H1 (cell line): Measurements from ENCODE around the gene CFAP61. TPM values are rescaled to one million over a fixed set of nuclear protein-coding genes. Genes with fewer than 3 reads are reported as not detected.

Source experiments
- CTCF ChIA-PET: fragments of 300-600 bp; sonication (Branson Sonifier 250); formaldehyde crosslinking; loops from one replicate; lab custom pipeline; 2021; ENCODE audit not compliant: partially characterized antibody; lab: Charles Lee
- POLR2A ChIA-PET: fragments of 300-600 bp; sonication (Branson Sonifier 250); formaldehyde crosslinking; loops from one replicate; lab custom pipeline; 2021; ENCODE audit warnings: inconsistent platforms; ENCODE audit not compliant: partially characterized antibody; lab: Charles Lee
- DNase-seq, 2 experiments: peaks; one replicate each; pipeline versions ENCODE4 v3.0.0 to v3.0.0-alpha.2; 2010 to 2022; ENCODE audit warnings: low spot score in 2 of 2, low read depth in 1 of 2, mixed read lengths in 1 of 2
- FAIRE-seq: peaks from 2 replicates; lab custom pipeline; 2011; peaks lifted over from hg19 to GRCh38; lab: Jason Lieb, UNC
- H2AFZ ChIP-seq: 2 replicates; pipeline ENCODE4 v1.8.1; 2012; ENCODE audit warnings: low read length, inconsistent platforms
- H2AK5ac ChIP-seq: 2 replicates; pipeline ENCODE4 v1.6.1; 2013; ENCODE audit warnings: low read depth, low read length
- H2BK120ac ChIP-seq: replicated peaks from 2 replicates; pipeline ENCODE3; 2013; ENCODE audit warnings: low read depth, low read length, inconsistent platforms
- H2BK12ac ChIP-seq: 2 replicates; pipeline ENCODE4 v1.6.1; 2013; ENCODE audit warnings: low read depth, low read length
- H2BK15ac ChIP-seq: 2 replicates; pipeline ENCODE4 v1.6.1; 2013; ENCODE audit warnings: low read length
- H2BK20ac ChIP-seq: 2 replicates; pipeline ENCODE4 v1.6.1; 2013; ENCODE audit warnings: low read length
- H2BK5ac ChIP-seq: 2 replicates; pipeline ENCODE4 v1.6.1; 2013; ENCODE audit warnings: low read depth, low read length
- H3K14ac ChIP-seq: 2 replicates; pipeline ENCODE4 v1.6.1; 2013; ENCODE audit warnings: inconsistent platforms; ENCODE audit not compliant: insufficient read length
- H3K18ac ChIP-seq: 2 replicates; pipeline ENCODE4 v1.6.1; 2013; ENCODE audit warnings: low read length; ENCODE audit errors: extremely low read depth
- H3K23ac ChIP-seq: 2 replicates; pipeline ENCODE4 v1.6.1; 2013; ENCODE audit warnings: inconsistent platforms; ENCODE audit not compliant: insufficient read length
- H3K23me2 ChIP-seq: 2 replicates; pipeline ENCODE4 v1.6.1; 2013; ENCODE audit warnings: low read depth, low read length
- H3K27ac ChIP-seq: 2 replicates; pipeline ENCODE4 v1.6.1; 2011; ENCODE audit warnings: low read depth, low read length, inconsistent platforms
- H3K27me3 ChIP-seq, 4 experiments: replicated peaks in 1 of 4; 1 replicate in 1 of 4; 2 replicates in 3 of 4; pipeline versions ENCODE4 v1.6.1 to v1.8.1; 2011 to 2013; ENCODE audit warnings: low read length in 3 of 4, mild to moderate bottlenecking in 3 of 4, inconsistent platforms in 2 of 4, mixed read lengths in 2 of 4, moderate library complexity in 1 of 4; ENCODE audit not compliant: control insufficient read depth in 3 of 4, insufficient read depth in 3 of 4; ENCODE audit errors: extremely low read depth in 1 of 4
- H3K36me3 ChIP-seq, 4 experiments: 2 replicates each; pipeline versions ENCODE4 v1.6.1 to v1.8.1; 2011 to 2013; ENCODE audit warnings: mild to moderate bottlenecking in 4 of 4, low read length in 3 of 4, moderate library complexity in 2 of 4, control low read depth in 1 of 4, inconsistent platforms in 1 of 4; ENCODE audit not compliant: insufficient read depth in 4 of 4, control insufficient read depth in 2 of 4
- H3K4ac ChIP-seq: replicated peaks from 2 replicates; pipeline ENCODE3; 2013; ENCODE audit warnings: low read length, low read depth, mixed read lengths, inconsistent platforms; ENCODE audit not compliant: insufficient read length
- H3K4me1 ChIP-seq, 4 experiments: replicated peaks in 1 of 4; 1 replicate in 1 of 4; 2 replicates in 3 of 4; pipeline versions ENCODE4 v1.6.1 to v1.8.1; 2011 to 2013; ENCODE audit warnings: low read length in 3 of 4, inconsistent platforms in 2 of 4, mixed read lengths in 1 of 4; ENCODE audit not compliant: insufficient read depth in 4 of 4, control insufficient read depth in 3 of 4
- H3K4me2 ChIP-seq, 2 experiments: 2 replicates each; pipeline versions ENCODE4 v1.6.1 to v1.8.1; 2011 to 2013; ENCODE audit warnings: low read depth in 2 of 2, low read length in 2 of 2, control low read depth in 1 of 2, inconsistent platforms in 1 of 2, mild to moderate bottlenecking in 1 of 2; ENCODE audit not compliant: insufficient read depth in 1 of 2
- H3K4me3 ChIP-seq, 4 experiments: fragments of 200-600, 300-600 bp in 1 of 4; sonication (generic), shearing (Covaris generic), sonication (Bioruptor Twin) in 1 of 4; 2 replicates each; pipeline versions ENCODE4 v1.5.1 to v1.8.1; 2011 to 2016; ENCODE audit warnings: low read length in 4 of 4, low read depth in 3 of 4, control low read depth in 2 of 4, inconsistent platforms in 2 of 4, mild to moderate bottlenecking in 2 of 4, mixed read lengths in 1 of 4, moderate library complexity in 1 of 4; ENCODE audit not compliant: insufficient read depth in 2 of 4; ENCODE audit errors: extremely low read depth in 1 of 4
- H3K56ac ChIP-seq: replicated peaks from 2 replicates; pipeline ENCODE3; 2013; ENCODE audit warnings: low read depth, mild to moderate bottlenecking, mixed read lengths, low read length, inconsistent platforms; ENCODE audit not compliant: insufficient read length
- H3K79me1 ChIP-seq: 2 replicates; pipeline ENCODE4 v1.6.1; 2013; ENCODE audit warnings: low read depth, low read length, control low read depth
- H3K79me2 ChIP-seq, 2 experiments: 2 replicates each; pipeline versions ENCODE4 v1.6.1 to v1.8.1; 2012 to 2013; ENCODE audit warnings: low read length in 2 of 2, mild to moderate bottlenecking in 2 of 2, inconsistent platforms in 1 of 2; ENCODE audit not compliant: insufficient read depth in 2 of 2, control insufficient read depth in 1 of 2
- H3K9ac ChIP-seq, 4 experiments: replicated peaks in 1 of 4; 1 replicate in 1 of 4; 2 replicates in 3 of 4; pipeline versions ENCODE4 v1.6.1 to v1.8.1; 2011 to 2013; ENCODE audit warnings: low read depth in 3 of 4, low read length in 3 of 4, control low read depth in 2 of 4, mild to moderate bottlenecking in 2 of 4, moderate library complexity in 2 of 4, inconsistent platforms in 1 of 4; ENCODE audit errors: extremely low read depth in 1 of 4
- H3K9me3 ChIP-seq, 2 experiments: 2 replicates each; pipeline versions ENCODE4 v1.6.1 to v1.8.1; 2012 to 2013; ENCODE audit warnings: mild to moderate bottlenecking in 2 of 2, moderate library complexity in 2 of 2, control low read depth in 1 of 2, inconsistent platforms in 1 of 2, low read depth in 1 of 2, low read length in 1 of 2, mixed read lengths in 1 of 2; ENCODE audit not compliant: insufficient read depth in 2 of 2
- H4K20me1 ChIP-seq, 2 experiments: replicated peaks in 1 of 2; 2 replicates each; pipeline versions ENCODE3 to v1.8.1; 2011 to 2013; ENCODE audit warnings: inconsistent platforms in 2 of 2, low read length in 2 of 2, mild to moderate bottlenecking in 1 of 2; ENCODE audit not compliant: insufficient read depth in 2 of 2, control insufficient read depth in 1 of 2
- H4K5ac ChIP-seq: 2 replicates; pipeline ENCODE4 v1.6.1; 2013; ENCODE audit warnings: low read length, low read depth, mixed read lengths, inconsistent platforms; ENCODE audit not compliant: insufficient read length
- H4K8ac ChIP-seq: 2 replicates; pipeline ENCODE4 v1.8.0; 2013; ENCODE audit warnings: mild to moderate bottlenecking, moderate library complexity, low read length, inconsistent platforms; ENCODE audit not compliant: insufficient read depth; ENCODE audit errors: extremely low read depth
- H4K91ac ChIP-seq: replicated peaks from 2 replicates; pipeline ENCODE3; 2013; ENCODE audit warnings: low read length, mixed read lengths, inconsistent platforms; ENCODE audit not compliant: insufficient read length
- BCL11A ChIP-seq, 2 experiments: IDR thresholded peaks; one replicate each; pipeline ENCODE4 v1.6.1; 2011; ENCODE audit warnings: low read depth in 2 of 2, low read length in 2 of 2, mild to moderate bottlenecking in 2 of 2
- CTBP2 ChIP-seq: IDR thresholded peaks from 2 replicates; pipeline ENCODE4 v1.7.0; 2011; ENCODE audit warnings: borderline replicate concordance, mild to moderate bottlenecking, moderate library complexity, mixed read lengths, low read length; ENCODE audit not compliant: insufficient read depth, insufficient read length
- GABPA ChIP-seq: IDR thresholded peaks from 2 replicates; pipeline ENCODE4 v1.6.1; 2011; ENCODE audit warnings: mild to moderate bottlenecking, low read length, moderate library complexity, borderline replicate concordance; ENCODE audit not compliant: insufficient read depth
- JUN ChIP-seq: IDR thresholded peaks from 2 replicates; pipeline ENCODE4 v1.6.1; 2011; ENCODE audit warnings: low read depth, mild to moderate bottlenecking, improper control_type of control experiment, low read length
- KDM4A ChIP-seq: IDR thresholded peaks from one replicate; pipeline ENCODE4 v1.7.1; 2012; ENCODE audit warnings: low read depth, mild to moderate bottlenecking, moderate library complexity, low read length, inconsistent platforms; ENCODE audit not compliant: severe bottlenecking
- KDM5A ChIP-seq: fragments of 200-600 bp; IDR thresholded peaks from 2 replicates; pipeline ENCODE4 v1.7.1; 2012; ENCODE audit warnings: mild to moderate bottlenecking, low read length, inconsistent platforms, mixed read lengths
- POLR2AphosphoS5 ChIP-seq: IDR thresholded peaks from 2 replicates; pipeline ENCODE4 v1.6.1; 2011; ENCODE audit warnings: low read depth, low read length
- SIN3A ChIP-seq, 2 experiments: IDR thresholded peaks in 1 of 2; conservative IDR thresholded peaks in 1 of 2; 2 replicates each; pipeline ENCODE4 v1.6.1; 2011 to 2012; ENCODE audit warnings: low read length in 2 of 2, improper control_type of control experiment in 1 of 2, low read depth in 1 of 2, mild to moderate bottlenecking in 1 of 2
- SIRT6 ChIP-seq: IDR thresholded peaks from one replicate; pipeline ENCODE4 v1.7.1; 2012; ENCODE audit warnings: low read length, inconsistent platforms
- SUZ12 ChIP-seq: fragments of 200-600 bp; sonication (generic); IDR thresholded peaks from 2 replicates; pipeline ENCODE4 v1.6.1; 2012; ENCODE audit warnings: mild to moderate bottlenecking, inconsistent platforms, low read length, moderate library complexity, mixed read lengths
- TAF7 ChIP-seq: optimal IDR thresholded peaks from 2 replicates; pipeline ENCODE3; 2011; ENCODE audit warnings: low read depth, mild to moderate bottlenecking, inconsistent platforms, low read length, moderate library complexity, borderline replicate concordance
- USF2 ChIP-seq: IDR thresholded peaks from 2 replicates; pipeline ENCODE4 v1.6.1; 2011; ENCODE audit warnings: low read length, improper control_type of control experiment
- WGBS, 2 experiments: shearing (Covaris generic) in 1 of 2; methylation state at CpG; one replicate each; pipeline versions ENCODE4 v1.1.6 to v1.1.7; 2013 to 2015; ENCODE audit warnings: low lambda C conversion rate in 2 of 2, mixed read lengths in 2 of 2, inconsistent platforms in 1 of 2, low coverage in 1 of 2, missing lambda C conversion rate in 1 of 2; ENCODE audit not compliant: insufficient replicate concordance in 2 of 2, insufficient coverage in 1 of 2, insufficient read length in 1 of 2; ENCODE audit errors: extremely low coverage in 1 of 2, missing lambda C conversion rate in 1 of 2; 5-methylcytosine and 5-hydroxymethylcytosine counted together
- polyA plus RNA-seq, 7 experiments: library from polyadenylated mRNA; depleted of rRNA in 3 of 7; stranded (reverse) in 5 of 7; unstranded in 2 of 7; fragments of >200 nt in 5 of 7; fragments of 200-250 nt in 2 of 7; gene quantifications; 1 replicate in 5 of 7; 2 replicates in 1 of 7; 4 replicates in 1 of 7; pipeline versions ENCODE4 v1.2.1 to v1.2.3, GENCODE V29; 2011 to 2013; ENCODE audit warnings: missing spikeins in 2 of 7, mixed read lengths in 2 of 7
- total RNA-seq: library from RNA; stranded (reverse); fragmentation: NEBNext Ultra II Directional; extraction: Animal tissue kit (Norgen Biotek cat#: 25700); gene quantifications from 2 replicates; pipeline ENCODE4 v1.2.1, GENCODE V29; 2021

Gene CFAP61
- total and polyA plus RNA-seq, 2 of the 8 experiments (the other 6 are each of a cell fraction or from before 2014, with no cell fraction given), result 0.29 to 0.61 TPM

DNA sequence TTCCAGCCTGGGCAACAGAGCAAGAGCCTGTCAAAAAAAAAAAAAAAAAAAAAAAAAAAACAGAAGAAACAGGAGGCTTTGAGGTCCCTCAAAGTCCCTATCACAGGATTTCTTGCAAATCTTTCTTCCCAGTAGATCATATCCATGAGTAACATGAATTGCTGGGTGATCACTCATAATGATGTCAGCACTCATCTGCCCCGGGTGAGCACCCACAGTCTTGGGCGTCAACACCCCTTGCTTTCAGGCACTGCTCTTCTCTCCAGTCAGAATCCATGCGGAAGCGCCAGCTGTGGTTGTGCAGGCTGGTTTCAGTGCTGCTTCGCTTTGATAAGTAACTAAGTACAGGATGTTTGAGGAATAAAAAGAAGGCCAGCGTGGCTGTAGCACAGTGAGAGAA is 275.4 kb downstream of the CFAP61 start:
- Histone ChIP-seq H4K5ac (no peak overlapping the region), H2BK20ac (no peak overlapping the region), H2AFZ (no peak overlapping the region), H2BK5ac (no peak overlapping the region), H3K36me3 (no peaks in the 10 kb centered on the region), H2BK12ac (no peak overlapping the region), H3K4me3 (no peak overlapping the region), H2BK15ac (no peak overlapping the region), H4K8ac (no peak overlapping the region), H3K27ac (no peak overlapping the region), H3K9me3 (no peaks in the 10 kb centered on the region), H3K79me2 (no peaks in the 10 kb centered on the region), H4K91ac (no peak overlapping the region), H3K23ac (no peak overlapping the region), H2AK5ac (no peak overlapping the region), H3K23me2 (no peaks in the 10 kb centered on the region), H3K79me1 (no peaks in the 10 kb centered on the region), H3K27me3 (no peaks in the 10 kb centered on the region), H2BK120ac (no peak overlapping the region), H3K9ac (no peak overlapping the region), H3K18ac (no peak overlapping the region), H3K4ac (no peak overlapping the region), H3K14ac (no peak overlapping the region), H3K4me1 (no peaks in the 10 kb centered on the region), H3K56ac (no peak overlapping the region), H4K20me1 (no peaks in the 10 kb centered on the region), H3K4me2 (no peak overlapping the region)
- CTCF ChIA-PET, result interaction anchor here (0.7 to 1.1 kb wide), 2 partner anchors 14 to 114 kb away, joined by 3 read pairs; no protein-coding TSS in a partner anchor
- FAIRE-seq (no peak), DNase-seq (no peak)
- POLR2A ChIA-PET, result no interaction called here
- 90% methylated on average over 6 of the region's 6 CpGs; no CpG with 5 or more reads in 1 of the 2 experiments for WGBS, 2 experiments
- no peak for TF ChIP-seq SUZ12
- TF ChIP-seq USF2, result no peak
- no peak for TF ChIP-seq JUN
- TF ChIP-seq KDM5A, result no peak
- TF ChIP-seq TAF7, result no peak
- TF ChIP-seq SIRT6, result no peak
- TF ChIP-seq POLR2AphosphoS5, result no peak
- TF ChIP-seq CTBP2, result no peak
- no peak for TF ChIP-seq BCL11A (IDR thresholded peaks at IDR 0.05; ENCODE audit: low read depth in 2 of 2, low read length in 2 of 2)
- TF ChIP-seq SIN3A (conservative IDR thresholded peaks at IDR 0.05 in 1 of 2, IDR thresholded peaks at IDR 0.05 in 1 of 2; ENCODE audit: low read depth in 1 of 2, low read length in 2 of 2), result no peak
- no peak for TF ChIP-seq GABPA
- no peak for TF ChIP-seq KDM4A
